ENCODE results near the gene PGS1.

- TF ChIP-seq CTCF (IDR thresholded peaks at IDR 0.05) (no peak), POLR2A (IDR thresholded peaks at IDR 0.05) (no peak)
Measured at GRCh38 chr17:78347453-78347852, 31.0 kb upstream of the PGS1 start.
